ENCODE results near the gene H2BK1.

Gene H2BK1

GRCh38 chr7:151236406-151236805 lies 26.1 kb upstream of the H2BK1 start:
- H3K27ac Mint-ChIP-seq = peak overlapping the region; percentile 62
- peaks cover 2% of the 10 kb centered on the region for H3K27me3 Mint-ChIP-seq (ENCODE audit: low read depth, poor library complexity)
- DNase-seq = no peak
- H3K4me1 Mint-ChIP-seq = peaks cover 38% of the 10 kb centered on the region
- H3K36me3 Mint-ChIP-seq (ENCODE audit: low read depth) = peaks cover 4% of the 10 kb centered on the region
- TF ChIP-seq CTCF (IDR thresholded peaks at IDR 0.05) = no peak
- no peak overlapping the region for H3K4me3 Mint-ChIP-seq
- no peaks in the 10 kb centered on the region for H3K9me3 Mint-ChIP-seq

GRCh38 chr7:151235091-151235787 lies 25.0 kb upstream of the H2BK1 start:
- H3K9me3 Mint-ChIP-seq = no peaks in the 10 kb centered on the region
- H3K36me3 Mint-ChIP-seq (ENCODE audit: low read depth) = peaks cover 4% of the 10 kb centered on the region
- H3K27me3 Mint-ChIP-seq (ENCODE audit: low read depth, poor library complexity) = peaks cover 3% of the 10 kb centered on the region
- DNase-seq = no peak
- H3K27ac Mint-ChIP-seq = no peak overlapping the region
- no peak for TF ChIP-seq CTCF (IDR thresholded peaks at IDR 0.05)
- H3K4me1 Mint-ChIP-seq = peaks cover 35% of the 10 kb centered on the region
- no peak overlapping the region for H3K4me3 Mint-ChIP-seq

GRCh38 chr7:151233804-151234203 lies 23.5 kb upstream of the H2BK1 start:
- Mint-ChIP-seq H3K4me1 (peaks cover 30% of the 10 kb centered on the region), H3K27me3 (ENCODE audit: low read depth, poor library complexity) (peaks cover 3% of the 10 kb centered on the region), H3K27ac (peak overlapping the region; percentile 64), H3K36me3 (ENCODE audit: low read depth) (no peaks in the 10 kb centered on the region), H3K9me3 (no peaks in the 10 kb centered on the region), H3K4me3 (peak overlapping the region; percentile 98)
- no peak for DNase-seq
- TF ChIP-seq CTCF (IDR thresholded peaks at IDR 0.05) = no peak

- peaks cover 37% of the 10 kb centered on the region for H3K4me1 Mint-ChIP-seq
- H3K27me3 Mint-ChIP-seq (ENCODE audit: low read depth, poor library complexity) = peaks cover 3% of the 10 kb centered on the region
- no peaks in the 10 kb centered on the region for H3K9me3 Mint-ChIP-seq
- peak overlapping the region; percentile 86 for H3K27ac Mint-ChIP-seq
- peak overlapping the region; percentile 98 for H3K4me3 Mint-ChIP-seq
- TF ChIP-seq CTCF (IDR thresholded peaks at IDR 0.05) = no peak
- H3K36me3 Mint-ChIP-seq (ENCODE audit: low read depth) = no peaks in the 10 kb centered on the region
- peak; percentile 34 for DNase-seq
Measured at GRCh38 chr7:151232917-151233701, 22.8 kb upstream of the H2BK1 start.

- no peaks in the 10 kb centered on the region for H3K9me3 Mint-ChIP-seq
- DNase-seq = peak; percentile 89
- H3K36me3 Mint-ChIP-seq (ENCODE audit: low read depth) = no peaks in the 10 kb centered on the region
- H3K27me3 Mint-ChIP-seq (ENCODE audit: low read depth, poor library complexity) = peaks cover 3% of the 10 kb centered on the region
- H3K4me1 Mint-ChIP-seq = peaks cover 45% of the 10 kb centered on the region
- peak within 1 kb of the TSS; percentile 98 for H3K4me3 Mint-ChIP-seq
- peak within 1 kb of the TSS; percentile 98 for H3K27ac Mint-ChIP-seq
- no peak for TF ChIP-seq CTCF (IDR thresholded peaks at IDR 0.05)
Measured at GRCh38 chr7:151232091-151232916, 22.0 kb upstream of the H2BK1 start, which contains the start of gene CHPF2. CHPF2 (plus strand) TSS chr7:151232483; CDS start chr7:151234012, 1,529 bp downstream.

Measured in nephron progenitor cell (in vitro differentiated cells).